GM12874 (cell line): Measurements from ENCODE around the gene COPG2.

Source experiments
- TF ChIP-seq, protein P1 (sequence below): IDR thresholded peaks from 2 replicates; pipeline ENCODE4 v1.5.1; 2011; ENCODE audit warnings: low read depth, mild to moderate bottlenecking, control low read depth, low read length, moderate library complexity; ENCODE audit not compliant: insufficient read depth

Gene COPG2

DNA sequence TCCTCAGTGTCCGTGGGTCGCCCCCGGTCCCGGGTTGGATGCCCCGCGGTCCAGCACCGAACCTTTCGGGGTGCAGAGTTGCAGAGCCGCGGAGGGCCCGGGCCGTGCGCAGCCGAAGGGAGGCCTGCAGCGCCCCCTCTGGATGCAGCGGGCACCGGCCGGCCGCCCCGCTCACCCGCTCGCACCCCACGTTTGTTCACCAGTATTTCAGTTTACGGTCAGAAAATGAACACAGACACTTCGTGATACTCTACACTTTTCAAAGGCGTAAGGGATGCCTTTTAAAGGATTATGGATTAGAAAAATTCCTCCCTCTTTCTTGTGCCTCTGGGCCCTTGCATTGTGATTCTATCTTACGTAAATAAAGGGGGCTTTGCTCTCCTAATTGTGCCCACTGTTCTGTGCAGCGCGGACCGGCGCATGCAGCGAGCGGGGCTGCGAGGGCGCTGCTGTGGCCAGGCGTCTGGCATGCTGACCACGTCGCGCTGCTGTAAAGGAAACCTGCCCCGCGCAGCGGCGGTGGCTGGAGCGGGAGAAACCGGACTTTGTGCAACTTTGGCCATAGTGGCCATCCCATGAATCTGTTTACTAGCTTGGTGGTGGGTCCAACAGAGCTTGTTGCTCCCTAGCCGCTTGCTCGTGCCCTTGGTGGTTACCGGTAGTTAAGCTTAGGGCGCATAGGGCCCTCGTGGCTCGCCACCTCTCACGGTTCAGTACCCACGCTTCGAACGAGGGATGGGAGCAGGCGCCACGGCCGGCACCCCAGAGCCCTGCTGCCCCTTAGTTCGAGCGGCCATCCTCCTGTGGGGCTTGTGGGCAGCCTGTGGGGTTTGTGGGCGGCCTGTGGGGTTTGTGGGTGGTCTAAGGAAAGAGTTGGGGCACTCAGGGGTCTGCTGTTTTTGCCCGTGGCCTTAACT lies 177.4 kb downstream of the COPG2 start:
- TF ChIP-seq, protein P1, sequence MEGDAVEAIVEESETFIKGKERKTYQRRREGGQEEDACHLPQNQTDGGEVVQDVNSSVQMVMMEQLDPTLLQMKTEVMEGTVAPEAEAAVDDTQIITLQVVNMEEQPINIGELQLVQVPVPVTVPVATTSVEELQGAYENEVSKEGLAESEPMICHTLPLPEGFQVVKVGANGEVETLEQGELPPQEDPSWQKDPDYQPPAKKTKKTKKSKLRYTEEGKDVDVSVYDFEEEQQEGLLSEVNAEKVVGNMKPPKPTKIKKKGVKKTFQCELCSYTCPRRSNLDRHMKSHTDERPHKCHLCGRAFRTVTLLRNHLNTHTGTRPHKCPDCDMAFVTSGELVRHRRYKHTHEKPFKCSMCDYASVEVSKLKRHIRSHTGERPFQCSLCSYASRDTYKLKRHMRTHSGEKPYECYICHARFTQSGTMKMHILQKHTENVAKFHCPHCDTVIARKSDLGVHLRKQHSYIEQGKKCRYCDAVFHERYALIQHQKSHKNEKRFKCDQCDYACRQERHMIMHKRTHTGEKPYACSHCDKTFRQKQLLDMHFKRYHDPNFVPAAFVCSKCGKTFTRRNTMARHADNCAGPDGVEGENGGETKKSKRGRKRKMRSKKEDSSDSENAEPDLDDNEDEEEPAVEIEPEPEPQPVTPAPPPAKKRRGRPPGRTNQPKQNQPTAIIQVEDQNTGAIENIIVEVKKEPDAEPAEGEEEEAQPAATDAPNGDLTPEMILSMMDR, result peak; percentile 58

DNA sequence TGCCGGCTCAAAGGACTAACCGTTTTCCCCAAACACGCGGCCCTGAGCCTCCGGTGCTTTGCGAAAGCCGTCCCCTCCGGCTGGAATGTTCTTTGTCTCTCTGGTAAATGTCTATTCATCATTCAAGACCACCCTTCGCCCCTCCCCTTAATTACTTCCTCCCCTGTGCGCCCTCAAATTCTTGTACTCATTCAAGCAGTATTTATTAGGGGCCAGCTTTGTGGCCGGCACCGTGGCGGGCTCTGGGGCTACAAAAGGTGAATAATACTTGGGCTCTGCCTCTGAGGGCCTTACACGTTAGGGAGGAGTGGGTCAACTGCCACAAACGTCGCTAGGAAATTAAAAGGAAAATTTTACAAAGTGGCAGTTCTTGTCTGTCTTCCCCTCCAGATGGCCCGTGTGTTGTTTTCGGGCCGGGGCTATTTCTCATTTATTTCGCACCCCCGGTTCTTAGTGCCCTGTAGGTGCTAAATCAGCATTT lies 178.2 kb downstream of the COPG2 start:
- TF ChIP-seq, protein P1, result no peak

DNA sequence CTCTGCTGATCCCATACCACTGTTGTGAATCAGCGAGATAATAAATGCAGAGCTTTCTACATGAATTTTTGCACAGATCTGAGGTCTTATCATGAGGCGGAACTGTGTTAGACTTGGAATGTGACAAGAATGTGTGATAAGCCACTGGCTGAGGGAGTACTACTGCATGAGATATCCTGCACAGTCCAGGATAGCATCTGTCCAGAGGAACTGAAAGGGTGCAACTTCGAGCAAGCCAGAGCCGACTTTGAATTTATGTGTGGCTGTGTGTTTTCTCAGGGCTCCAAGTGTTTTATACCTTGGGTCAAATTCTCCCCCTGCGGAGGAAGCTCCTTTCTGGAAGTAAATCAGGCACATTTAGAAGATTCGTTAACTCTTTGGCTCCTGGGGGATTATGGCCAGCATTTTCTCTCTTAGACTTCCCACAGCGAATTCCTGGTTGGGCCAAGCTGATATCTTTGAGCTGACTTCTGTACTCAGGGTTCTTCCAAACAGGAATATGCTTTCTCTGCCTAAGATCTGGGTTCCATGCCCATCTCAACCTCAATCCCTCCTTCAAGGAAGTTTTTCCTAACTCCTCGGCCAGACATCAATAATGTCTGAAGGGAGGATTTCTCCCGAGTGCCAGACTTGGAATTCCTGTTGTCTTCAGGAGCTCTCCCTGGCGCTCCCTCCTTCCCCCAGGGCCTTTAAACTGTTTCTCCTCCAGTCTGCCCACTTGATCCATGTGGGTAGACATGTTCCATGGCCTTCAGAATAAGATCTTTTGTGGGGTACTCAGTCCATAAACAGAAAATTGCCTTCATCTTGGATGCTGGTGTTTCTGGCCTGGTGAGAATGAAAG lies 179.2 kb downstream of the COPG2 start:
- TF ChIP-seq, protein P1, result no peak

DNA sequence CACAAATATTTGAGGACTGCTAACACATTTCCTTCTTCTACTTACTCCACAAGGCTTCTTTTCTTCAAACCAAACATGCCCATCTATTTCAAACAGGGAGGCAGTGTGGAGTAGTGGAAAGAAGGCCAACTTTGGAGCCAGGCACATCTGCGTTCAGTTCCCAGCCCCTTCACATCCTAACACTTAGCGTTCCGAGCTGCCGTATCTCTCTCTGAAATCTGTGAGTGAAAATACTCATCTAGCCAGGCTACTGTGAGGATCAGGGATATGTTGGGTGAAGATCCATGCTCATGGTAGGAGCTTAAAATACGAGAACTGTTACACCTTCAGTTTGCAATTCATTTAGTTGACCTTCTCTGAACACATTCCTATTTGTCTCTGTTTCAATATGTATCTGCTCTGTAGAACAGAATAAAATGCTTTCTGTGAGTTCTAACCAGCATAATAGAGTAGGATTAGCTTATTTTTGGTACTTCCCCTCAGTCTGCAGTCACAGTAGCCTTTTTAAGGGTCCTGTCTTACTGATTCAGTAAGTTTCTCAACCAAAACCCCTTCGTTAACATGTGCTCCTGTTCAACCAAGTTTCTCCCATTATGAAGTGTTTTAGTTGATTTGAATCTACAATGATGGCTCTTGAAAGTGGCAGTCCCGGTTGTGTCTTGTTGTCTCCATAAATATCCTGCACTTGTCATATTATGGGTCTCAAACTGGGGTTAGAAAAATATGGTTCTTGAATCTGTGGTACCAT lies 180.0 kb downstream of the COPG2 start:
- TF ChIP-seq, protein P1, result no peak

DNA sequence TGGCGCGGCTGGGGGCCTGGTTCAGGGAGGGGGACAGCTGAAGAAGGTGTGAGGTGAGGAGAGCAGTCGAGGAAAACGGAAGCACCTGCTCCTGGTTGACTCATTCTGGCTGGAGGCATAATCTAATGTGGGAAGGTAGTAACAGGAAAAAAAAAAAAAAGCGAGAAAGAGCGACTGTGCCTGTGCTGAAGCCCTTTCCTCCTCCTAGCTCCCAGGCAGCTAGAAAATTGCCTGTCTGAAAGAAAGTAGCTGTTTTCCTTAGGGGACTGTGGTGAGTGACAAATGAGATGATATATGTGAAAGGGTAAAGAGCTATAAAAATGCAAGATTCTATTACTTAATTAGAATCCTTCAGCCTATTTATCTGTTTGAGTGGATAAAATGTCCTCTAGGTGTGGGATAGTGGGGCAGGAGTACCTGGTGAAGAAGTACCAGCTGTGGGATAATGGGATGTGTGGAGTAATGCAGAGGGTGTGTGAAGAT lies 181.6 kb downstream of the COPG2 start:
- TF ChIP-seq, protein P1, result no peak

DNA sequence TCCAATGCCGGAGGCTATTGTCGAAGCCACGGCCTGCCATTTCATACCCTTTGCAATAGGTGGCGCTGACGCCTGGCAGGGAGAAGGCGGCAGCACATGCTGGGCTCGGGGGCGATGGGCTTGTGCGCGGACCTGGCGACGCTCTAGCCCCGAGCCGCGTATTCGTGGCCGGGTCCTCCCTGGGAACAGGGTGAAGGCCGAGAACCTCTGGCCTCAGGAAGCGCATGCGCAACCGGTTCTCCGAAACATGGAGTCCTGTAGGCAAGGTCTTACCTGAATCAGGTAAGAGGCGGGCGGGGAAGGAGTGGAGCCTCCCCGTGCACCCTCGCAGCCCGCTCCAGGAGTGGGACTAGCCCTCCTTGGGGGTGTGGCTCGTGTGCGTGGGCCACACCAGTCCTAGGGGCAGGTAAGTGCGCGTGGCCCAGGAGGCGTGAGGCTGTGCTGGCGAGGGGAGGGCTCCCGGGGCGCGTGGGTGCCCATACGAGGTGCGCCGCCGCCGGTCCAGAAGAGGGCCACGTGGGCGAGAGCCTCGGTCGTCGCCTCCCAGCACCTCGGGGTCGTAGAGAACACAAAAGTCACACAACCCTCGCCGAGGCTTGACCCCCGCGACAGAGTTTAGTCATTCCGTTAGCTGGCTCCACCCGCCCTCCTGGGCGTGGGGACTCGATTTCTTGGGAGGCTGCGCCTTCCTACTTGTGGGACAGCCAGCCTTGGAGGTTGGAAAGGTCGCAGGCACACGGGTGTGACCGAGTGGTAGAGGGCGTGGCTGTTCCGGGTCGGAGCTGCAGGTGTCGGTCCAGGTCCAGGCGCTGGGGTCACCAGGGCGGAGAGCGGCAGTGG lies 182.2 kb downstream of the COPG2 start:
- TF ChIP-seq, protein P1, result peak; percentile 87
